IPS-18a (cell line): ENCODE data around the gene TMOD1.

ENCODE experiments used
- H3K27ac ChIP-seq: one replicate; pipeline ENCODE4 v1.5.1; 2013; ENCODE audit warnings: low read length
- H3K27me3 ChIP-seq: one replicate; pipeline ENCODE4 v1.6.1; 2013; ENCODE audit warnings: mild to moderate bottlenecking, low read length; ENCODE audit not compliant: control insufficient read depth, insufficient read depth
- H3K36me3 ChIP-seq: one replicate; pipeline ENCODE4 v1.6.1; 2013; ENCODE audit warnings: low read depth, low read length; ENCODE audit not compliant: control insufficient read depth
- H3K4me1 ChIP-seq: one replicate; pipeline ENCODE4 v1.6.1; 2013; ENCODE audit warnings: low read depth, low read length; ENCODE audit not compliant: control insufficient read depth
- H3K4me3 ChIP-seq: one replicate; pipeline ENCODE4 v1.5.1; 2013; ENCODE audit warnings: low read length
- H3K9ac ChIP-seq: one replicate; pipeline ENCODE4 v1.6.1; 2013; ENCODE audit warnings: mild to moderate bottlenecking, low read length, moderate library complexity
- H3K9me3 ChIP-seq: one replicate; pipeline ENCODE4 v1.6.1; 2013; ENCODE audit warnings: low read depth, low read length; ENCODE audit not compliant: control insufficient read depth

Gene TMOD1

DNA sequence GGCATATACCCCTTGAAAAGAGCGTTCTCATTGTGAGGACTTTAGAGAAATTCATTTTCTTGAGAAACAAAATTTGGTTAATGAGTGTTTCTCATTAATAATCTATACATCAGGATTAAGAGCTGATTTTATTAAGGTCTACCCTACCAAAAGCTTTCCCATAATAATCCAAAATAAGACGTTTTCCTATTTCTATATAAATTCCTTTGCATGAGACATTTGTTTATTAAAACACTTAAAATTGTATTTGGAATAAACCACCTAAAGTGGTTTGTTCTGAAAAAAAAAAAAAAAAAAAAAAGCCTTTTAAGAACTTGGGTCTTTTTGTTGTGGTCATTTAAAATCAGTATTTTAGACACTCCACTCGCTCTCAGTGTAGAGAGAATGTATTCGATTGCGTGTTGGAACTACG lies 695 bp upstream of the TMOD1 start:
- Histone ChIP-seq H3K9ac (no peak overlapping the region), H3K4me1 (no peaks in the 10 kb centered on the region), H3K4me3 (peak overlapping the region; percentile 65), H3K36me3 (no peaks in the 10 kb centered on the region), H3K27ac (no peak overlapping the region), H3K9me3 (no peaks in the 10 kb centered on the region), H3K27me3 (peaks cover 68% of the 10 kb centered on the region)

DNA sequence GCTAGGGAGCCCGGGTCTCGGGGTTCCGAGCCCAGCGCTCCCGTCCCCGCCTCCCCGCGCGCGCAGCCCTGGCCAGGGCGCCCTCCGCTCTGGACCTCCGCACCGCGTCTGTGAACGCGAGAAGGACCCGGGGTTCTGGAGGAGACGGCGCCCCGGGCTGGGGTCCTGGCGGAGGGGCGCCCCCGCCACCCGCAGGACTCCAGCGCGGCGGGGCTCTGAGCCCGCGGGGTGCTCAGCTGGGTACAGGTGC lies 431 bp downstream of the TMOD1 start:
- peak overlapping the region; percentile 58 for H3K4me3 ChIP-seq
- H3K27ac ChIP-seq: no peak overlapping the region
- H3K9me3 ChIP-seq: no peaks in the 10 kb centered on the region
- H3K36me3 ChIP-seq: no peaks in the 10 kb centered on the region
- H3K9ac ChIP-seq: no peak overlapping the region
- no peaks in the 10 kb centered on the region for H3K4me1 ChIP-seq
- H3K27me3 ChIP-seq: peaks cover 76% of the 10 kb centered on the region

DNA sequence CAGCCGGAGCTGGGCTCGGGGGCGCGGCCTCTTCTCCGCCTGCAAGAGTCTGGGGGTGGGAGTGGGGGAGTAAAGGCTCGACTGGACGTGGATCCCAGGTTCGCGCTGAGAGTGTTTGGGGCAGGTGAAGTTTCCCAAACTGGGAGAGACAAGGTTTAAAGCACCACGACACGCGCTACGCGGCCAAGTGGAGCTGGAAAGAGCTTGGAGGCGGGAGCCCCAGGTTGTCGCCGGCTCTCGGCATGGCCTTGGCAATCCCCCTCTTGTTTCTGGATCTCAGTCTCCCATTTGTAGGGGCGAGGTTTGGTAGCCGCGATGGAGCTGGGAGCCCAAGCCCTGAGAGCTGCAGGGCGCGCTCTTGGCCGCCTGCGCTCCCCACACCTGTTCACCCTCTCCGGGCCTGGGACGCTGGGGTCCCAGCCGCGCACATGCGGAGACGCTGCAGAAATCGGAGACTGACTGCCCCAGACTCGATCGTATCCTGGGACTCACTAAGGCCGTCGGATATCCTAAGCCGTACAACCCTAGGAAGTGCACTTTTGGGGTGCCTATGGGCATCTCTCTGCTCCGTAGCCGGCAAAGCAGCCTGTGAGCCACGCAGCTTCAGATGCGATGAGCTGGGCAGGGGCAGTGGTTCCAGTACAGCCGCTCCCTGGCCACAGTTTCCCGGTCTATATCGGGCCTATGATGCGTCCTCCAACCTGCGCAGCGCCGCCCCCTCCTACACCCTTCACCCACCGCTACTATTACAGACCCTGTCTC lies 937 bp downstream of the TMOD1 start:
- peaks cover 76% of the 10 kb centered on the region for H3K27me3 ChIP-seq
- no peaks in the 10 kb centered on the region for H3K9me3 ChIP-seq
- H3K4me1 ChIP-seq: no peaks in the 10 kb centered on the region
- H3K9ac ChIP-seq: no peak overlapping the region
- no peaks in the 10 kb centered on the region for H3K36me3 ChIP-seq
- no peak overlapping the region for H3K27ac ChIP-seq
- peak overlapping the region; percentile 58 for H3K4me3 ChIP-seq

DNA sequence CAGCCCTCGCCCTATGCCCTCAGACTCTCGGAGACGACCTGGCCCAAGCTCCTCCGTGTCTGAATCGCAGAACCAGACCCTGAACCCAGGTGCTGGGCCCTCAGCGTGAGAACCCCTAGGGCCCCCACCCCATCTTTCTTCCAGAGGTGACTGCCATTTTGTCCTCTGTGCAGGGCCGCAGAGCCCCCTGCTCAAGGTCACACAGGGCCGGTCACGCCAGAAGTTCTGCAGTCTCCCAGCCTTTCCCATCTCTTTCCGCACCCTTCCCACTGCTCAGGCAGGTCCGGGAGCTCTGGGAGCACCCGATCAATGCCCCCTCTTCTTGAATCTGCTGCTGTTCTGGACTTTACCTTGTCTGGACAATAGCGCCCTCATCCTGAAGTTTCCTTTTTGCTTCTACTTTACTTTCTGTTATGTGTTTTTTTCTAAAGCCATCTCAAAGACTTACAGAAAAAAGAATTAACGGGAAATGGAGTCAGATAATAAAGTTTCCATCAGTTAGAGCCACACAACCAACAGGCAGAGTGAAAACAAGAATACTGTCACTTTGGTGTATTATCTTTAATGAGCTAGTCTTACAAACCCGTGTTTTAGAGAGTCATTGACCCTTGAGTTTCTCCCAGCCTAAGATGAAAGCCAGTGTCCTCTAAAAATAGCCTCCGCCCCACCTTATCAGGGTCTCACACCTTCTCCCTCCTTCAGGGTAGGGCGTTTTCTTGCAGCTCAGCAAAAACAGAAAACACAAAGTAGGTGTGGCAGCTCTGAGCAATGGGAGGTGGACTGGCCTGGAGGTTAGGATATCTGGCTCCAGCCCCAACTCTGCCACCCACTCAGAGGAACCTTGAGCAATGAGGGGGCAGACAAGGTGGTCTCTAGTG lies 1.8 kb downstream of the TMOD1 start:
- H3K27me3 ChIP-seq: peaks cover 76% of the 10 kb centered on the region
- H3K4me1 ChIP-seq: no peaks in the 10 kb centered on the region
- no peak overlapping the region for H3K27ac ChIP-seq
- peak overlapping the region; percentile 58 for H3K4me3 ChIP-seq
- H3K9ac ChIP-seq: no peak overlapping the region
- H3K9me3 ChIP-seq: no peaks in the 10 kb centered on the region
- H3K36me3 ChIP-seq: no peaks in the 10 kb centered on the region

DNA sequence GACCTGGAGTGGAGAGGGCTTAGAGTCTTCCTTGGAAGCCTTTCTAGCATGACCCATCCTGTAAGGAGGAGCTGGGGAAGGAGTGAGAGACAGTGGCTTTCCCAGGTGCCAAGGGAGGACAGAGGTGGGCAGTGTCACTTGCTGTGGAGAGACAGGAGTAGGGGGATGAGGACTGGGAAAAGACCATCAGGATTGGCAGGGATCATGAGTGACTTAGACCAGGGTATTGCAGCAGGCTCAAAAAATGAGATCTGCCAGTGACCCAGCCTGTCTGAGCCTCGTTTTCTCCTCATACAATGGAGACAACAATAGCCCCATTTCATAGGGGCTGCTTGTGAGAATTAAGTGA lies 2.4 kb downstream of the TMOD1 start:
- Histone ChIP-seq H3K9ac (no peak overlapping the region), H3K27ac (no peak overlapping the region), H3K4me3 (no peak overlapping the region), H3K27me3 (peaks cover 76% of the 10 kb centered on the region), H3K9me3 (no peaks in the 10 kb centered on the region), H3K4me1 (no peaks in the 10 kb centered on the region), H3K36me3 (no peaks in the 10 kb centered on the region)

DNA sequence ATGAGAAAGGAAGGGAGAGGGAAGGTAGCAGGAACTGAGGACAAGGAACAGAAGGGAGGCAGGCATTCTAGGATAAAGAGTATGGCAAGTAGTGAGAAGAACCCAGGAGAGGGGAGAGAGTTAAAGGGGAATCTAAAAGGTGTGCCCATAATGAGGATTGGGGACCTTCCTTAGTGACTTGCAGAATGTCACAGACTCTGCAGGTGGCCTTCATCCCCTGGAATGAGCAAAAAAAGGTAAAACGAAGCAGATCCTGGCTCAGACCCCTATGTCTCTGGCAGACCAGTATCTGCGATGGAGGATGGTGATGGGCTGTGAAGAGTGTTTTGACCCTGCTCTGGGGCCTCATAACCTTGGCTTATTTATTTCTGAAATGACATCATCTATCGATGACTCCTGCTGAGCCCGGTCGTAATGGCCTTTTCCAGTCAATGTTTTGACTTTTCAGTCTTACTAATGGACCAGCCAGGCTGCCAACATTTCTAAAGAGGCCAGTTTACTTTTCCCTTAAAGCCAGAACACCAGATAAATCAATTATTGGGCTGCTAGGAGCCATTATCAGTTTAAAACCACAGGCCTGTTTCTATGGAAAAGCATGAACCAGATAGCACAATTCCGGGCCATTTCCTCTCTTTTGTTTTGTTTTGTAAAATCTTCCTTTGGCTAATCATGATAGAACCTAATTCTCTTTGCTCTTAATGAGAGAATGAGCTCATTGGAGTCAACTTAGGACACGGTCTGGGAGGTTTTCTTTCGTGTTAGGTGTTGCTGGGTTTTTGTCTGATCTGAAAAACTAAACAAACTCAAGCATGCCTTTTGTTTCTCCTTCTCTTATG lies 3.1 kb downstream of the TMOD1 start:
- Histone ChIP-seq H3K36me3 (no peaks in the 10 kb centered on the region), H3K4me3 (no peak overlapping the region), H3K4me1 (no peaks in the 10 kb centered on the region), H3K9me3 (no peaks in the 10 kb centered on the region), H3K9ac (no peak overlapping the region), H3K27ac (no peak overlapping the region), H3K27me3 (peaks cover 68% of the 10 kb centered on the region)

DNA sequence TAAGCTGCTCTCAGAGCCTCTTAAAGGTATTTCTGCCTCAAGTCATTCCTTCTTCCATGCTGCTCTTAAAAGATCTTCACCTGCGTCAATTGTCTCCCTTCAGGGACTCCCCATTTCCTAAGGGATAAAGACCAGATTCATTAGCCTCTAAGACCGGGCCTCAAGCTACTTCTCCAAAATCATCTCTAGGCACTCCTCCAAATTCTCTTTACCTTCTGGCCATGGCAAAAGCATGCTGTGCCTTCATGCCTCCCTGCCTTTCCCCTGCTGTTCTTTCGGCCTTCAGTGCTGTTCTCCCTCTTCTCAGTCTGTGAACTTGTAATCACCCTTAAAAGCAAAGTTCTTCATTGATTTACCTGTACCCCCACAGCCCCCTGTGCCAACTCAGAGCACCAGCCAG lies 4.4 kb downstream of the TMOD1 start:
- Histone ChIP-seq H3K27ac (no peak overlapping the region), H3K9ac (no peak overlapping the region), H3K9me3 (no peaks in the 10 kb centered on the region), H3K36me3 (no peaks in the 10 kb centered on the region), H3K4me1 (no peaks in the 10 kb centered on the region), H3K4me3 (no peak overlapping the region), H3K27me3 (peaks cover 56% of the 10 kb centered on the region)

DNA sequence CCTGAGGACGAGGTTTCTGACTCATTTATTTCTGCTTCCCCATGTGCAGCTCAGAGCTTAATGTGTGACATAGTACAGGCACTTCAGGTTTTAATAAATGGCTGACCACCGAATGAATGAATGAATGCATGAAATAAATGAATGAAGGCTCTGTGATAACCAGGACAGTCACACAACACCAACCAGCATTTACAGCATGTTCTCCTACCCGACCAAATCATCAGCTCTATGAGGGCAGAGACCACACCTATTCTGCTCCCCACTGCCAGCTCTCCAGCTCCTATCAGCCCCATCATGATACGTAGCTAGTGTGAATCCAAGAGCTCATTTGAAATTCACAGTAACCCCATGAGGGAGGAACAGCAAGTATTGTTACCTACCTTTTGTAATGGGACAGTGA lies 4.8 kb downstream of the TMOD1 start:
- Histone ChIP-seq H3K9ac (no peak overlapping the region), H3K36me3 (no peaks in the 10 kb centered on the region), H3K4me3 (no peak overlapping the region), H3K27me3 (peaks cover 51% of the 10 kb centered on the region), H3K9me3 (no peaks in the 10 kb centered on the region), H3K27ac (no peak overlapping the region), H3K4me1 (no peaks in the 10 kb centered on the region)

DNA sequence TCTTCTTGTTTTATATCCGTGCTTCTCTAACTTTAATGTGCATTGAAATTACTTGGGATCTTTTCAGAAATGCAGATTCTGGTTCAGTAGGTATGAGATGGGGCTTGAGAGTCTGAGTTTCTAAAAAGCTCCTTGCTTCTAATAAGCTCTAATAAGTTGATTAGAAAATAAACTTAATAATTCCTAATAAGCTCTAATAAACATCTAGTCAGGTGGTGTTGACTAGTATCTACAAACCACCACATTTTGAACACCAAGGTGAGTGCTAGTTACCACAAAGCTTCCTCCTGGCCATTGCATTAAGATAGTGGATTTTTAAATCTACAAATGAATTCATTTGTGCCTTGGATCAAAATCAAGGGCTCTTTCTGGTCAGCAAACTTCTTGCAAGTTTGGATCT lies 5.3 kb downstream of the TMOD1 start:
- Histone ChIP-seq H3K9ac (no peak overlapping the region), H3K36me3 (no peaks in the 10 kb centered on the region), H3K4me1 (no peaks in the 10 kb centered on the region), H3K27ac (no peak overlapping the region), H3K4me3 (no peak overlapping the region), H3K9me3 (no peaks in the 10 kb centered on the region), H3K27me3 (peaks cover 48% of the 10 kb centered on the region)

DNA sequence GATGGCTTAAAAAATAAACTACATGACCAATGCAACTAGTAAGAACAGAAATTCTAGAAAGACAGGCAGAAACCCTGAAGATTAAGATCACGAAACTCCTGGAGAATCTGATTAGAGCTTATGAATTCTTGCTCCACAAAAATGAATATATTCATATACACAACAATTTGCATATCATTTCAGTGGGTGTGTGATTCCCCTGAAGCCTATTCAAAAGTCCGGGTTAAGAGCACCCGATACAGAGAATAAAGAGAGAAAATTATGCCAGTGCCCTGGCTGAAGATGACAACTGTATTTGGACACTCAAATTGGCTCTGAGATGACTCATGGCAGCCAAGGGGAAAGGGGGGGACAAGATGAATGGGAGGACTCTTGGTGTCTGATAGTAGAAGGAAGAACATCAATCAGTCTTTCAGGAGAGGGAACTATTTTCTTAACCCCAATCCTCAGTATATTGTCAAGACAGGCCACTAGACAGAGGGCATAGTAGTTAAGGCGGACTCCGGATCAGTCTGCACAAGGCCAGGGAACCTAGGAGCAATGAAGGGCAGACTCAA lies 6.0 kb downstream of the TMOD1 start:
- Histone ChIP-seq H3K9ac (no peak overlapping the region), H3K27ac (no peak overlapping the region), H3K4me3 (no peak overlapping the region), H3K27me3 (peaks cover 41% of the 10 kb centered on the region), H3K4me1 (no peaks in the 10 kb centered on the region), H3K36me3 (no peaks in the 10 kb centered on the region), H3K9me3 (no peaks in the 10 kb centered on the region)

DNA sequence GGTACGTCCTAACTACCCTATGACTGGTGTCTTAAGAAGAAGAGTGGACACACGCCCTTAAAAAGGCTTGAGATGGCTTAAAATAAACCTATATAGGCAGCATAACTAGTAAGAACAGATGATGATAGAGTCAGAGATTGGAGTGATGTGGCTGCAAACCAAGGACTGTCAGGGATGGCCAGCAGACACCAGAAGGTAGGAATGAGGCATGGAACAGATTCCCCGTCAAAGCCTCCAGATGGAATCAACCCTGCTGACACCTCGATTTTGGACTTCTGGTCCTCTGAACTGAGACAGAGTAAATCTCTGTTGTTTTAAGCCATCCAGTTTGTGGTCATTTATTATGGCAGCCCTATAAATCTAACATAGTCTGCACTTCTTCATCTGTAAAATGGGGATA lies 7.4 kb downstream of the TMOD1 start:
- no peaks in the 10 kb centered on the region for H3K4me1 ChIP-seq
- H3K36me3 ChIP-seq: no peaks in the 10 kb centered on the region
- no peak overlapping the region for H3K9ac ChIP-seq
- no peaks in the 10 kb centered on the region for H3K9me3 ChIP-seq
- H3K27me3 ChIP-seq: peaks cover 27% of the 10 kb centered on the region
- H3K27ac ChIP-seq: no peak overlapping the region
- no peak overlapping the region for H3K4me3 ChIP-seq
